OCI-LY7 (cell line): Measurements from ENCODE around the gene DGKG.

Experiments
- EZH2phosphoT487 ChIP-seq: fragments of 200-600 bp; sonication (generic); IDR thresholded peaks from 2 replicates; pipeline ENCODE4 v1.6.1; 2018; ENCODE audit warnings: low read depth, borderline replicate concordance, mild to moderate bottlenecking, mixed run types, antibody characterized with exemption, low read length, moderate library complexity, mixed read lengths
- TF ChIP-seq, protein P1 (sequence below): fragments of 200-600 bp; sonication (generic); conservative IDR thresholded peaks from 2 replicates; pipeline ENCODE4 v1.5.1; 2014; ENCODE audit warnings: mild to moderate bottlenecking, antibody characterized with exemption, low read length, moderate library complexity, mixed read lengths

DNA sequence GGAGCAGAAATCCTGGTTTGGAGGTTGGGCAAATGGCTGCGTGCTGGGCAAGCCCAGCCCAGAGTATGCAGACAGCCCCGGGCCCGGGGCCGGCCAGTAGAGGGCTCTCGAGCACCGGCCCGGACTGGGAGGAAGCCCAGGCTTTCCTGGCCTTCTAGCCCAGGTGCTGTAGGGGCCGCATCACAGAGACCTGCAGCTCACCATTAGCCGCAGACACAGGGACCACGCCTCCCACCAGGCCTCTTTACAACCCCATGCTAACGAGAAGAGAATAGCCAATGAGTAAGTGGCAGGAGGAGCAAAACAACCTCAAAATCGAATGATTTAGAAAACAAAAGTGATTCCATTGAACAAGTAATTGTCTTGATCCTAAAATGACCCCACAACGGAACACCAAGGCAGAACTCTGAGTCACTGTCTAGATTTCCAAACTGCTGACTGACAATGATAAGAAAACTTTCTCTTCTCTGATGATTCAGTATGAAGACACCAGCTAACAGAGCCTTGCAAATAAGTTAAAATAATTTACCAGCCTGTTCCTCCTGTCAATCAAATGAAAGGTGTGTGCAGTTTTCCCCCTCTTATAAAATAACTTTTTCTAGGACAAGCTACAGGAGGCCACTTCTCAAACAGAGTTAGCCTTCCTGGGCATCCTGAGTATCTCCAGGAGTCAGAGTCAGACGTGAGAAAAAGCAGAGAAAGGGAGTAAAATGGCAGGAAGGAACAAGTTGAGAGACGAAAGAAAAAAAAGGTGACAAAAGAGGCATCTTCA, 102.2 kb downstream of the DGKG start:
- TF ChIP-seq, protein P1, sequence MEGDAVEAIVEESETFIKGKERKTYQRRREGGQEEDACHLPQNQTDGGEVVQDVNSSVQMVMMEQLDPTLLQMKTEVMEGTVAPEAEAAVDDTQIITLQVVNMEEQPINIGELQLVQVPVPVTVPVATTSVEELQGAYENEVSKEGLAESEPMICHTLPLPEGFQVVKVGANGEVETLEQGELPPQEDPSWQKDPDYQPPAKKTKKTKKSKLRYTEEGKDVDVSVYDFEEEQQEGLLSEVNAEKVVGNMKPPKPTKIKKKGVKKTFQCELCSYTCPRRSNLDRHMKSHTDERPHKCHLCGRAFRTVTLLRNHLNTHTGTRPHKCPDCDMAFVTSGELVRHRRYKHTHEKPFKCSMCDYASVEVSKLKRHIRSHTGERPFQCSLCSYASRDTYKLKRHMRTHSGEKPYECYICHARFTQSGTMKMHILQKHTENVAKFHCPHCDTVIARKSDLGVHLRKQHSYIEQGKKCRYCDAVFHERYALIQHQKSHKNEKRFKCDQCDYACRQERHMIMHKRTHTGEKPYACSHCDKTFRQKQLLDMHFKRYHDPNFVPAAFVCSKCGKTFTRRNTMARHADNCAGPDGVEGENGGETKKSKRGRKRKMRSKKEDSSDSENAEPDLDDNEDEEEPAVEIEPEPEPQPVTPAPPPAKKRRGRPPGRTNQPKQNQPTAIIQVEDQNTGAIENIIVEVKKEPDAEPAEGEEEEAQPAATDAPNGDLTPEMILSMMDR = peak; percentile 97
- TF ChIP-seq EZH2phosphoT487 = no peak
